NOMO-1 treated with DMSO at 0.1 percent for 48 hours (cell line): Measurements from ENCODE around the gene EMP3.

Experiments
- DNase-seq: peaks from one replicate; lab custom pipeline; 2025; ENCODE audit not compliant: unreplicated experiment; lab: John Stamatoyannopoulos, UW

Gene EMP3

GRCh38 chr19:48372904-48373303 lies 47.6 kb downstream of the EMP3 start:
- no peak for DNase-seq

GRCh38 chr19:48373567-48373966 lies 48.2 kb downstream of the EMP3 start:
- DNase-seq: no peak

- DNase-seq: no peak
Observed at GRCh38 chr19:48378194-48378570, 52.8 kb downstream of the EMP3 start.

GRCh38 chr19:48379058-48379457 lies 53.7 kb downstream of the EMP3 start:
- DNase-seq: no peak
